Activated T-cell treated with anti-CD3 and anti-CD28 coated beads for 4 hours (primary cell): ENCODE data around the gene CCDC9.
"Not testable (repeated sequence)": the region's sequence is repeated elsewhere in the genome, so short reads cannot be mapped to it uniquely, and the experiment has no call there.

Source experiments
- DNase-seq: peaks from one replicate; pipeline ENCODE4 v3.0.0-alpha.2; 2020

CCDC9 gene

GRCh38 chr19:47261946-47262793, 5.8 kb downstream of the CCDC9 start:
- DNase-seq, result not testable (repeated sequence)

GRCh38 chr19:47264629-47265028, 8.3 kb downstream of the CCDC9 start:
- DNase-seq, result no peak

GRCh38 chr19:47266401-47266941, 10.1 kb downstream of the CCDC9 start:
- DNase-seq, result no peak

GRCh38 chr19:47267350-47267759, 11.0 kb downstream of the CCDC9 start:
- DNase-seq, result no peak

- no peak for DNase-seq
These were observed 11.7 kb downstream of the CCDC9 start for GRCh38 chr19:47268028-47268427.

GRCh38 chr19:47269596-47269995, 13.3 kb downstream of the CCDC9 start:
- DNase-seq, result no peak

- no peak for DNase-seq
These were observed 14.1 kb downstream of the CCDC9 start for GRCh38 chr19:47270408-47270807.

- no peak for DNase-seq
These were observed 15.6 kb downstream of the CCDC9 start for GRCh38 chr19:47271949-47272348.

- peak; percentile 55 for DNase-seq
These were observed 16.4 kb downstream of the CCDC9 start for GRCh38 chr19:47272448-47273312.

GRCh38 chr19:47273313-47274070, 17.2 kb downstream of the CCDC9 start:
- peak; percentile 88 for DNase-seq

GRCh38 chr19:47274071-47274890, 18.0 kb downstream of the CCDC9 start, which contains the start of gene INAFM1:
Gene INAFM1, plus strand, starts transcription at chr19:47274885. Its CDS starts 35 bp downstream, at chr19:47274920.
- DNase-seq, result peak; percentile 100

- no peak for DNase-seq
These were observed 18.8 kb downstream of the CCDC9 start for GRCh38 chr19:47274891-47275761.

GRCh38 chr19:47275791-47276461, 19.6 kb downstream of the CCDC9 start:
- DNase-seq, result no peak

- not testable (repeated sequence) for DNase-seq
These were observed 20.2 kb downstream of the CCDC9 start for GRCh38 chr19:47276513-47276912.

GRCh38 chr19:47280183-47280797, 24.0 kb downstream of the CCDC9 start:
- DNase-seq, result peak; percentile 51

GRCh38 chr19:47283405-47284059, 27.2 kb downstream of the CCDC9 start:
- no peak for DNase-seq

- DNase-seq, result peak; percentile 52
These were observed 28.1 kb downstream of the CCDC9 start for GRCh38 chr19:47284324-47284899.

- peak; percentile 81 for DNase-seq
These were observed 39.7 kb downstream of the CCDC9 start for GRCh38 chr19:47296036-47296435.

- not testable (repeated sequence) for DNase-seq
These were observed 44.5 kb downstream of the CCDC9 start for GRCh38 chr19:47300867-47301266.
